Mesenchymal stem cell (in vitro differentiated cells and primary cell): ENCODE results near the gene LAYN. TPM values are rescaled to one million over a fixed set of nuclear protein-coding genes. Genes with fewer than 3 reads are reported as not detected.

Experiments used
- DNase-seq: peaks from one replicate; pipeline ENCODE4 v3.0.0-alpha.2; 2013
- H2AFZ ChIP-seq: one replicate; pipeline ENCODE4 v1.6.1; 2013; ENCODE audit warnings: low read depth, mild to moderate bottlenecking, control low read depth, inconsistent platforms, low read length, moderate library complexity
- H2AK5ac ChIP-seq: 2 replicates; pipeline ENCODE4 v1.6.1; 2013; ENCODE audit warnings: low read length, moderate library complexity, mild to moderate bottlenecking, inconsistent platforms; ENCODE audit not compliant: severe bottlenecking
- H2BK120ac ChIP-seq: one replicate; pipeline ENCODE4 v1.6.1; 2013; ENCODE audit warnings: low read depth, mild to moderate bottlenecking, inconsistent platforms, low read length, moderate library complexity
- H2BK12ac ChIP-seq, 2 experiments: one replicate each; pipeline ENCODE4 v1.6.1; 2013; ENCODE audit warnings: inconsistent platforms in 2 of 2, low read length in 2 of 2, mild to moderate bottlenecking in 2 of 2, moderate library complexity in 2 of 2, control low read depth in 1 of 2
- H2BK15ac ChIP-seq: one replicate; pipeline ENCODE4 v1.6.1; 2013; ENCODE audit warnings: mild to moderate bottlenecking, low read depth, inconsistent platforms; ENCODE audit not compliant: poor library complexity, severe bottlenecking
- H2BK5ac ChIP-seq: 2 replicates; pipeline ENCODE4 v1.6.1; 2013; ENCODE audit warnings: low read depth, mild to moderate bottlenecking, low read length, control low read depth, inconsistent platforms; ENCODE audit not compliant: poor library complexity, severe bottlenecking
- H3K14ac ChIP-seq, 2 experiments: one replicate each; pipeline ENCODE4 v1.6.1; 2013; ENCODE audit warnings: inconsistent platforms in 2 of 2, low read length in 2 of 2, control low read depth in 1 of 2, mild to moderate bottlenecking in 1 of 2, moderate library complexity in 1 of 2
- H3K18ac ChIP-seq, 2 experiments: one replicate each; pipeline ENCODE4 v1.6.1; 2013; ENCODE audit warnings: inconsistent platforms in 2 of 2, low read length in 2 of 2, control low read depth in 1 of 2, low read depth in 1 of 2, mild to moderate bottlenecking in 1 of 2
- H3K23ac ChIP-seq, 2 experiments: one replicate each; pipeline ENCODE4 v1.6.1; 2013; ENCODE audit warnings: inconsistent platforms in 2 of 2, low read length in 2 of 2, mild to moderate bottlenecking in 2 of 2, moderate library complexity in 2 of 2, control low read depth in 1 of 2
- H3K27ac ChIP-seq: 2 replicates; pipeline ENCODE4 v1.5.1; 2013; ENCODE audit warnings: mild to moderate bottlenecking, moderate library complexity, low read length, control low read depth, inconsistent platforms; ENCODE audit not compliant: poor library complexity, severe bottlenecking
- H3K27me3 ChIP-seq, 2 experiments: 2 replicates each; pipeline versions ENCODE4 v1.6.1 to v1.7.0; 2013; ENCODE audit warnings: low read length in 2 of 2, mild to moderate bottlenecking in 2 of 2, moderate library complexity in 2 of 2, control low read depth in 1 of 2, inconsistent platforms in 1 of 2; ENCODE audit not compliant: control insufficient read depth in 1 of 2, insufficient read depth in 1 of 2
- H3K36me3 ChIP-seq, 2 experiments: 2 replicates each; pipeline versions ENCODE4 v1.6.1 to v1.7.0; 2013; ENCODE audit warnings: low read length in 2 of 2, control low read depth in 1 of 2, inconsistent platforms in 1 of 2, low read depth in 1 of 2, mild to moderate bottlenecking in 1 of 2; ENCODE audit not compliant: insufficient read depth in 2 of 2, control insufficient read depth in 1 of 2
- H3K4ac ChIP-seq, 2 experiments: one replicate each; pipeline ENCODE4 v1.6.1; 2013; ENCODE audit warnings: inconsistent platforms in 2 of 2, low read length in 2 of 2, mild to moderate bottlenecking in 2 of 2, moderate library complexity in 2 of 2, control low read depth in 1 of 2, low read depth in 1 of 2
- H3K4me1 ChIP-seq: 2 replicates; pipeline ENCODE4 v1.6.1; 2013; ENCODE audit warnings: low read depth, low read length, control low read depth; ENCODE audit not compliant: control insufficient read depth, insufficient read depth
- H3K4me2 ChIP-seq: 2 replicates; pipeline ENCODE4 v1.6.1; 2013; ENCODE audit warnings: low read length, mild to moderate bottlenecking, inconsistent platforms; ENCODE audit not compliant: poor library complexity, severe bottlenecking
- H3K4me3 ChIP-seq, 2 experiments: 2 replicates each; pipeline versions ENCODE4 v1.5.1 to v1.7.0; 2013; ENCODE audit warnings: low read length in 2 of 2, mild to moderate bottlenecking in 2 of 2, control low read depth in 1 of 2, low read depth in 1 of 2; ENCODE audit not compliant: insufficient read depth in 1 of 2
- H3K79me1 ChIP-seq: replicated peaks from 2 replicates; pipeline ENCODE4 v1.6.1; 2013; ENCODE audit warnings: mild to moderate bottlenecking, control low read depth, low read length, inconsistent platforms; ENCODE audit not compliant: poor library complexity, severe bottlenecking
- H3K9ac ChIP-seq: 2 replicates; pipeline ENCODE4 v1.7.0; 2013; ENCODE audit warnings: mild to moderate bottlenecking, low read length, moderate library complexity
- H3K9me3 ChIP-seq: 2 replicates; pipeline ENCODE4 v1.7.0; 2013; ENCODE audit warnings: mild to moderate bottlenecking, low read length; ENCODE audit not compliant: control insufficient read depth
- H4K8ac ChIP-seq: one replicate; pipeline ENCODE4 v1.6.1; 2013; ENCODE audit warnings: inconsistent platforms, mild to moderate bottlenecking, low read length, moderate library complexity
- H4K91ac ChIP-seq: one replicate; pipeline ENCODE4 v1.6.1; 2013; ENCODE audit warnings: mild to moderate bottlenecking, low read length, inconsistent platforms
- WGBS: methylation state at CpG from one replicate; pipeline ENCODE4 v1.1.7; 2013; ENCODE audit warnings: mixed read lengths; 5-methylcytosine and 5-hydroxymethylcytosine counted together
- polyA plus RNA-seq, 2 experiments: library from polyadenylated mRNA; stranded (reverse); fragments of 200-250 nt; gene quantifications; one replicate each; pipeline ENCODE4 v1.2.3, GENCODE V29; 2013

LAYN gene
- 41.2 TPM for polyA plus RNA-seq (2013, experiment 1 of 2)
- polyA plus RNA-seq (2013, experiment 2 of 2), result 40.6 TPM

- peak within 1 kb of the TSS; percentile 54 to 81 for H3K4ac ChIP-seq
- H3K4me3 ChIP-seq, result peak within 1 kb of the TSS; percentile 85
- peaks cover 16% of the 10 kb centered on the region for H3K4me1 ChIP-seq
- peak within 1 kb of the TSS; percentile 85 for H3K9ac ChIP-seq
- H3K4me2 ChIP-seq, result peak within 1 kb of the TSS; percentile 93
- peak within 1 kb of the TSS; percentile 61 for H4K8ac ChIP-seq
- H3K27me3 ChIP-seq, result no peaks in the 10 kb centered on the region
- peak within 1 kb of the TSS; percentile 88 to 97 for H3K18ac ChIP-seq
- 4% methylated on average over 68 of the region's 70 CpGs for WGBS
- DNase-seq, result peak; percentile 82
- H2BK5ac ChIP-seq, result peak within 1 kb of the TSS; percentile 10
- H3K27ac ChIP-seq, result peak within 1 kb of the TSS; percentile 71
- peak within 1 kb of the TSS in 1 of 2 experiments; percentile 99 for H3K14ac ChIP-seq
- peaks cover 11% of the 10 kb centered on the region for H3K79me1 ChIP-seq
- peak within 1 kb of the TSS; percentile 25 for H2BK120ac ChIP-seq
- peak within 1 kb of the TSS; percentile 94 for H2BK15ac ChIP-seq
- peaks cover 4 to 8% of the 10 kb centered on the region in 2 experiments for H3K36me3 ChIP-seq
- peak within 1 kb of the TSS in 1 of 2 experiments; percentile 98 for H3K23ac ChIP-seq
- H3K9me3 ChIP-seq, result no peaks in the 10 kb centered on the region
- peak within 1 kb of the TSS in 1 of 2 experiments; percentile 96 for H2BK12ac ChIP-seq
- H4K91ac ChIP-seq, result peak within 1 kb of the TSS; percentile 73
- peak within 1 kb of the TSS; percentile 12 for H2AK5ac ChIP-seq
- H2AFZ ChIP-seq, result peak within 1 kb of the TSS; percentile 96
Observed at GRCh38 chr11:111540114-111540936, at the start of gene LAYN. TSS of gene LAYN (plus strand) at chr11:111540720. CDS start at chr11:111540844, 124 bp downstream.

GRCh38 chr11:111494040-111494439, 46.5 kb upstream of the LAYN start:
- H3K18ac ChIP-seq, result no peak overlapping the region
- no peak for DNase-seq
- H3K14ac ChIP-seq, result no peak overlapping the region
- H4K91ac ChIP-seq, result no peak overlapping the region
- no peak overlapping the region for H2BK15ac ChIP-seq
- H3K4me2 ChIP-seq, result no peak overlapping the region
- H3K4me1 ChIP-seq, result no peaks in the 10 kb centered on the region
- no peak overlapping the region for H3K4me3 ChIP-seq
- no peak overlapping the region for H2BK120ac ChIP-seq
- no peak overlapping the region for H3K23ac ChIP-seq
- H3K9me3 ChIP-seq, result no peaks in the 10 kb centered on the region
- no peak overlapping the region for H2AK5ac ChIP-seq
- 29% methylated on average over 1 of the region's 1 CpG for WGBS
- H2BK5ac ChIP-seq, result no peak overlapping the region
- no peak overlapping the region for H3K27ac ChIP-seq
- H3K9ac ChIP-seq, result no peak overlapping the region
- H2AFZ ChIP-seq, result no peak overlapping the region
- H3K36me3 ChIP-seq, result no peaks in the 10 kb centered on the region
- H2BK12ac ChIP-seq, result no peak overlapping the region
- H3K79me1 ChIP-seq, result no peaks in the 10 kb centered on the region
- peaks cover 0 to 7% of the 10 kb centered on the region in 2 experiments for H3K27me3 ChIP-seq
- no peak overlapping the region for H3K4ac ChIP-seq
- H4K8ac ChIP-seq, result no peak overlapping the region

GRCh38 chr11:111499483-111499882, 41.0 kb upstream of the LAYN start:
- Histone ChIP-seq H3K79me1 (no peaks in the 10 kb centered on the region), H4K8ac (no peak overlapping the region), H2BK5ac (no peak overlapping the region), H3K23ac (no peak overlapping the region), H3K27ac (no peak overlapping the region), H3K9me3 (no peaks in the 10 kb centered on the region), H4K91ac (no peak overlapping the region), H3K4me3 (no peak overlapping the region), H2BK15ac (no peak overlapping the region), H3K27me3 (no peaks in the 10 kb centered on the region), H2BK120ac (no peak overlapping the region), H3K4ac (no peak overlapping the region), H2BK12ac (no peak overlapping the region), H3K4me2 (no peak overlapping the region), H3K36me3 (no peaks in the 10 kb centered on the region), H3K18ac (no peak overlapping the region), H2AFZ (no peak overlapping the region), H2AK5ac (no peak overlapping the region), H3K14ac (no peak overlapping the region), H3K4me1 (no peaks in the 10 kb centered on the region), H3K9ac (no peak overlapping the region)
- no peak for DNase-seq
- WGBS, result 97% methylated on average over 4 of the region's 5 CpGs

- Histone ChIP-seq H2BK120ac (no peak overlapping the region), H3K36me3 (no peaks in the 10 kb centered on the region), H4K8ac (no peak overlapping the region), H3K79me1 (no peaks in the 10 kb centered on the region), H2AFZ (no peak overlapping the region), H3K9ac (no peak overlapping the region), H4K91ac (no peak overlapping the region), H3K27ac (no peak overlapping the region), H2BK12ac (no peak overlapping the region), H3K4ac (no peak overlapping the region), H2AK5ac (no peak overlapping the region), H3K4me3 (no peak overlapping the region), H3K23ac (no peak overlapping the region), H3K4me1 (no peaks in the 10 kb centered on the region), H3K14ac (no peak overlapping the region), H3K27me3 (no peaks in the 10 kb centered on the region), H3K9me3 (no peaks in the 10 kb centered on the region), H2BK15ac (no peak overlapping the region), H3K4me2 (no peak overlapping the region), H2BK5ac (no peak overlapping the region), H3K18ac (no peak overlapping the region)
- 92% methylated on average over 1 of the region's 1 CpG for WGBS
- no peak for DNase-seq
Observed at GRCh38 chr11:111500481-111500880, 40.0 kb upstream of the LAYN start.
